ENCODE measurements around the gene ANKRD29.

DNA sequence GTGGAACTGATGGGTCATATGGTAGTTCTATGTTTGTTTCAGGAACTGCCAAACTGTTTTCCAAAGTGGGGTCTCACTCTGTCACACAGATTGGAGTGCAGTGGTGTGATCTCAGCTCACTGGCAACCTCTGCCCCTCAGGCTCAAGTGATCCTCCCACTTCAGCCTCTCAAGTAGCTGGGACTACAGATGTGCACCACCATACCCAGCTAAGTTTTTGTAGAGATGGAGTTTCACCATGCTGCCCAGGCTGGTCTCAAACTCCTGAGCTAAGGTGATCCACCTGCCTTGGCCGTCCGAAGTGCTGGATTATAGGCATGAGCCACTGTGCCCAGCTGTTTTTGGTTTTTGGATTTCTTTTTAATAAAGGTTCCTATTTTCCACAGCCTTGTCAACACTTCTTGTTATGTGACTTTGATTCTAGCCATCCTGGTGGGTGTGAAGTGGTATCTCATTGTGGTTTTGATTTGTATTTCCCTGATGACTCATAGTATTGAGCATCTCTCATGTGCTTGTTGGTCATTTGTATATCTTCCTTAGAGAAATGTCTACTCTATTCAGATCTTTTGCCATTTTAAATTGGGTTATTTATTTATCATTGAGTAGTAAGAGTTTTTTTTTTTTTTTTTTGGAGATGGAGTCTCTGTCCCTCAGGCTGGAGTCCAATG lies 99.2 kb downstream of the ANKRD29 start:
- TF ChIP-seq CTCF (optimal IDR thresholded peaks at IDR 0.05 in 1 of 3, IDR thresholded peaks at IDR 0.05 in 1 of 3, conservative IDR thresholded peaks at IDR 0.05 in 1 of 3; ENCODE audit: extremely low read depth in 1 of 3, insufficient read depth in 2 of 3, low read length in 3 of 3): no peak
- TF ChIP-seq EZH2 (IDR thresholded peaks at IDR 0.05; ENCODE audit: low read length): no peak

All from keratinocyte (primary cell).